Lower lobe of right lung (tissue), 2 donors: ENCODE data around the gene HSD17B12. TPM values are rescaled to one million over a fixed set of nuclear protein-coding genes. Genes with fewer than 3 reads are reported as not detected.

Source experiments
- ATAC-seq, 2 donors: fragments of 200-7000 bp; cut with Tn5 transposase; one replicate each; pipeline ENCODE4 v1.9.1; 2020 to 2022; ENCODE audit warnings: mild to moderate bottlenecking in 2 of 2, moderate library complexity in 2 of 2
- DNase-seq: peaks from one replicate; pipeline ENCODE4 v3.0.0-alpha.2; 2020
- H3K27ac ChIP-seq: fragments of 200-600 bp; one replicate; pipeline ENCODE4 v1.8.0; 2022
- H3K27me3 ChIP-seq: fragments of 200-600 bp; one replicate; pipeline ENCODE4 v1.8.0; 2022; ENCODE audit warnings: low read depth
- H3K36me3 ChIP-seq: fragments of 200-600 bp; one replicate; pipeline ENCODE4 v1.8.0; 2022; ENCODE audit warnings: mild to moderate bottlenecking
- H3K4me1 ChIP-seq: fragments of 200-600 bp; one replicate; pipeline ENCODE4 v1.8.0; 2022
- H3K4me3 ChIP-seq: fragments of 200-600 bp; one replicate; pipeline ENCODE4 v1.8.0; 2022; ENCODE audit warnings: mild to moderate bottlenecking
- H3K9me3 ChIP-seq: fragments of 200-600 bp; one replicate; pipeline ENCODE4 v1.8.0; 2022
- intact Hi-C: fragments of 100-400 bp; cut with DNase I; formaldehyde crosslinking; loops from one replicate; pipeline ENCODE4 v1.11.0; 2022
- total RNA-seq: library from RNA; stranded (reverse); fragmentation: NEBNext Ultra II Directional; extraction: Animal tissue kit (Norgen Biotek cat#: 25700); gene quantifications from one replicate; pipeline ENCODE4 v1.2.1, GENCODE V29; 2021
- TF ChIP-seq, protein P1 (sequence below): fragments of 200-600 bp; IDR thresholded peaks from one replicate; pipeline ENCODE4 v1.8.0; 2022; ENCODE audit warnings: antibody characterized with exemption, mild to moderate bottlenecking
- donor health status: DM: no; HTN: yes; CAD: no; lungs with severe emphysema.

HSD17B12 gene
- total RNA-seq, 1 donor from 2014 or later, result 101 TPM

DNA sequence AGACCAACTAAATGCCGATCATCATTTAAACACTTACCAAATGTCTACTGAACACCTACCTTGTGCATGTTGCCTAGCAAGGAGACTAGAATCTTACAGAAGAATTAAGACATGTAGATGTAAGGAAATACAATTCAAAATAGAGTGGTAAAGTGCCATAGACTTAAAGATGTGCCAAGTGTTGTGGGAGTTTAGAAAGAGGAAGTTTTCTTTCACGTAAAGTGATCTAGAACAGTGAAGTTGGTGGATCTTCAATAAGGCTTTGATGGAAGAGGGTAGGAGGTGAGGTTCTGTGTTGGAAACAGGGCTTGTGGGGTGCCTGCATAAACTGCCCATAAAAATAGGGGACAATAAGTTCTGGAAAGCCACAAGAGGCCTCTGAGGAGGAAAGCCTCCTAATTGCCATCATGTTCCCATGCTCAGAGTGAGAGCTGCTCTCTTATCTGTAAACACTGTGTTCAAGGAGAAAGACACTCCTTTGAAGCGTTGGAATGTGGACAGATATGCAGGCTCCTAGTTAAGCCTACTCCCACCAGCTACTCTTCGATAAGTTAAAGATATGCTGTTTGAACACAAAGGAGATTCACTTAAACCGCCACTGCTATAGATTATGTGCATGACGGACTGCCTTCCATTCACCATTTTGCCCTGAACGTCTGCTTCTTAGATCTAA is 66.7 kb downstream of the HSD17B12 start:
- DNase-seq, result no peak
- H3K4me1 ChIP-seq, result no peaks in the 10 kb centered on the region
- H3K4me3 ChIP-seq, result no peak overlapping the region
- H3K27ac ChIP-seq, result no peak overlapping the region
- H3K27me3 ChIP-seq, result no peaks in the 10 kb centered on the region
- peaks cover 4% of the 10 kb centered on the region for H3K36me3 ChIP-seq
- ATAC-seq, result no peak
- intact Hi-C loops, result no loop called here
- peaks cover 4% of the 10 kb centered on the region for H3K9me3 ChIP-seq
- TF ChIP-seq, protein P1, sequence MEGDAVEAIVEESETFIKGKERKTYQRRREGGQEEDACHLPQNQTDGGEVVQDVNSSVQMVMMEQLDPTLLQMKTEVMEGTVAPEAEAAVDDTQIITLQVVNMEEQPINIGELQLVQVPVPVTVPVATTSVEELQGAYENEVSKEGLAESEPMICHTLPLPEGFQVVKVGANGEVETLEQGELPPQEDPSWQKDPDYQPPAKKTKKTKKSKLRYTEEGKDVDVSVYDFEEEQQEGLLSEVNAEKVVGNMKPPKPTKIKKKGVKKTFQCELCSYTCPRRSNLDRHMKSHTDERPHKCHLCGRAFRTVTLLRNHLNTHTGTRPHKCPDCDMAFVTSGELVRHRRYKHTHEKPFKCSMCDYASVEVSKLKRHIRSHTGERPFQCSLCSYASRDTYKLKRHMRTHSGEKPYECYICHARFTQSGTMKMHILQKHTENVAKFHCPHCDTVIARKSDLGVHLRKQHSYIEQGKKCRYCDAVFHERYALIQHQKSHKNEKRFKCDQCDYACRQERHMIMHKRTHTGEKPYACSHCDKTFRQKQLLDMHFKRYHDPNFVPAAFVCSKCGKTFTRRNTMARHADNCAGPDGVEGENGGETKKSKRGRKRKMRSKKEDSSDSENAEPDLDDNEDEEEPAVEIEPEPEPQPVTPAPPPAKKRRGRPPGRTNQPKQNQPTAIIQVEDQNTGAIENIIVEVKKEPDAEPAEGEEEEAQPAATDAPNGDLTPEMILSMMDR, result no peak

DNA sequence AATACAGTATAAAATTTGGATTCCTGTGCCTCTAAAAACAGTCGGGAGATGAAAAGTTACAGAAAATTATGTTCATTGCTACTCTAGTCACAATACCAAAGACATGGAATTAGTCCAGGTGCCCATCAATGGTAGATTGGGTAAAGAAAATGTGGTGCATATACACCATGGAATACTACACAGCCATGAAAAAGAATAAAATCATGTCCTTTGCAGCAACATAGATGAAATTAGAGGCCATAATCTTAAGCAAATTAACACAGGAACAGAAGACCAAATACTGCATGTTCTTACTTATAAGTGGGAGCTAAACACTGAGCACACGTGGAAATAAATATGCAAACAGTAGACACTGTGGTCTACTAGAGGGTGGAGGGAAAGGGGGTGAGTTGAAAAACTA is 67.6 kb downstream of the HSD17B12 start:
- Histone ChIP-seq H3K27ac (no peak overlapping the region), H3K9me3 (peaks cover 4% of the 10 kb centered on the region), H3K4me1 (no peaks in the 10 kb centered on the region), H3K36me3 (peaks cover 4% of the 10 kb centered on the region), H3K27me3 (no peaks in the 10 kb centered on the region), H3K4me3 (no peak overlapping the region)
- ATAC-seq (no peak), DNase-seq (no peak)
- intact Hi-C loops, result no loop called here
- TF ChIP-seq, protein P1, result no peak

DNA sequence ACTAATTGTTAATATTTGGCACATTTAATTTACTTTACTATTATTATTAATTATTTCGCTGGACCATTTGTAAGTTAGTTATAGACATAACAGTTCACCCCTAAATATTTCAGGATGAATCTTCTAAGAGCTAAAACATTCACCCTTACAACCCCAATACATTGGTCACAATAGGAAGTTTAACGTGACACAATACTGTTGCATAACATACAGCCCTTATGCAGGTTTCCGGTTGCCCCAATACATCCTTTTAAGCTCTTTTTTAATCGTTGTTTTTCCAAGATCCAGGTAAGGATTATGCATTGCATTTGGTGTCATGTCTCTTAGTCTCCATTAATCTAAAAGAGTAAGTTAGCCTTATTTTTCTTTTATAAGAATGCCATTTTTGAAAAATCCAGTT is 71.2 kb downstream of the HSD17B12 start:
- ATAC-seq, result no peak
- Histone ChIP-seq H3K27me3 (no peaks in the 10 kb centered on the region), H3K4me1 (no peaks in the 10 kb centered on the region), H3K27ac (no peak overlapping the region), H3K9me3 (peaks cover 4% of the 10 kb centered on the region), H3K4me3 (no peak overlapping the region), H3K36me3 (peaks cover 14% of the 10 kb centered on the region)
- no peak for DNase-seq
- TF ChIP-seq, protein P1, result no peak
- intact Hi-C loops, result no loop called here

DNA sequence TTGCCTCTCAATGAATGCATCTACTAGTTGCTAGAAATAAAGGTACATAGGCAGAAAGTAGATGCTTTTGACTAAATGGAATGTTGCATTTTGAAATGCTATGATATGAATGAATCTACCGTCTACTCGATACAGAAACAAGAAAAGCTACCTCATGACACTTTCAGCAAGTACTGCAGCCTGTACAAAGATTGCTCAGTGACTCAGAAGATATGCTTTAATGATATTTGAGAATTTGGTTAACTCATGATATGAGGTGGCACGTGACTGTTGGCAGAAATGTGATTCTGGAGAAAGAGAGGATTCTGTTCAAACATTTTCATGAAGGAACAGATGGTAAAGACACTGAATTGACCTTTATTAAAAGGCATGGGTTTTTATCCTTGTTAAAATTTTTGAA is 76.0 kb downstream of the HSD17B12 start:
- H3K27me3 ChIP-seq, result no peaks in the 10 kb centered on the region
- H3K4me1 ChIP-seq, result no peaks in the 10 kb centered on the region
- H3K4me3 ChIP-seq, result no peak overlapping the region
- no peak overlapping the region for H3K27ac ChIP-seq
- H3K36me3 ChIP-seq, result peaks cover 18% of the 10 kb centered on the region
- ATAC-seq (no peak), DNase-seq (no peak)
- TF ChIP-seq, protein P1, result no peak
- intact Hi-C loops, result no loop called here
- no peaks in the 10 kb centered on the region for H3K9me3 ChIP-seq

DNA sequence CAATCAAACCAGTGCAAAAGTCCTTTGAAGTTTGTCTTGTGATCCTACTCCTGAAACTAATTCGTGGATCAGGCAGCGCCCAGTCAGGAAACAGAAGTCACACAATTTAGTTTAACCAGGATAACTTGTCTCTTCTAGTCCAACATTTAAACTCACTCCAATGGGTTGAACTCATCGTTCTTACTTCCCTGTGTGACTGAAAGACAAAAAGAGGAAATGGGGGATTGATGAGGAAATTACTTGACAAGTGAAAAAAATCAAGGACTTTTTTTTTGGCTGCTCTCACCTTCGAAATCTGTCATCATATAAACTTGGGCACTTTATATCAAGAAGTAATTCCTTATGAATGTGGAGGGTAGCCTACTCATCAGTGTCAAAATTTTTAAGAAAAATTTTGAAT is 78.4 kb downstream of the HSD17B12 start:
- H3K36me3 ChIP-seq, result peaks cover 15% of the 10 kb centered on the region
- no peak overlapping the region for H3K27ac ChIP-seq
- ATAC-seq (no peak), DNase-seq (no peak)
- no peaks in the 10 kb centered on the region for H3K9me3 ChIP-seq
- no peak overlapping the region for H3K4me3 ChIP-seq
- H3K27me3 ChIP-seq, result no peaks in the 10 kb centered on the region
- intact Hi-C loops, result no loop called here
- TF ChIP-seq, protein P1, result no peak
- no peaks in the 10 kb centered on the region for H3K4me1 ChIP-seq
